ENCODE data around the gene ARHGAP45. TPM values are rescaled to one million over a fixed set of nuclear protein-coding genes. Genes with fewer than 3 reads are reported as not detected.

The ARHGAP45 gene
- total and polyA plus RNA-seq, 9 of the 15 experiments (the other 6 are each of a cell fraction or from before 2014, with no cell fraction given), result 0.08 to 22.1 (median 4.2) TPM

DNA sequence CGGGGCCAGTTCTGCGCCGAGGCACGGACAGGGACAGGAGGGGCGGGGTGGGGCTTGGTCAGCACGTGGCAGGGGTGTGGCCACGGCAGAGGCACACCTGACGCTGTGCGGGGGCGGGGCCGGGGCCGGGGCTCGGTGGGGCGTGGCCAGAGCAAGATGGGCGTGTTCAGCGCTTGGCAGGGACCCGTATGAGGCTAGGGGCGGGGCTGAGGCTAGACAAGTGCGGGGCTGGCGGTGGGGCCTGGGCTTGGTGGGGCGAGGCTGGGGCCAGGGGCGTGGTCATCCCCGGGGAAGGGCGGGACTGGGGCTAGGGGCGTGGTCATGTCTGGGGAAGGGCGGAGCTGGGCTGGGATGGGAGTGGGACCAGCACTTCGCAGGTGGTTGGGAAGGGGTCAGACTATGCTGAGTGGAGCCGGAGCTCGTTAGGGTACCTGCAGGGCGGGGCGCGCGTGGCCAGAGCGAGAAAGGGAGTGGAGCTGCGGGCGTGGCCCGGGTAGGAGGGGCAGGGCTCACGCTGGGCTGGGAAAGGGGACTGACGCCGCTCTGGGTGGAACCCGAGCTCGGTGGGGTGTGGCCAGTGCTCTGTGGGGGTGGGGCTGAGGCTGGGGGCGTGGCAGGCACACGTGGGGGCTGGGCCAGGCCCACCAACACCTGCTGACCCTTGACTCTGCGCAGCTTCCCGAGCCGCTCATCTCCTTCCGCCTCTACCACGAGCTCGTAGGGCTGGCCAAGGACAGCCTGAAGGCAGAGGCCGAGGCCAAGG, 15.4 kb downstream of the ARHGAP45 start (continued):
- TF ChIP-seq, protein P1, sequence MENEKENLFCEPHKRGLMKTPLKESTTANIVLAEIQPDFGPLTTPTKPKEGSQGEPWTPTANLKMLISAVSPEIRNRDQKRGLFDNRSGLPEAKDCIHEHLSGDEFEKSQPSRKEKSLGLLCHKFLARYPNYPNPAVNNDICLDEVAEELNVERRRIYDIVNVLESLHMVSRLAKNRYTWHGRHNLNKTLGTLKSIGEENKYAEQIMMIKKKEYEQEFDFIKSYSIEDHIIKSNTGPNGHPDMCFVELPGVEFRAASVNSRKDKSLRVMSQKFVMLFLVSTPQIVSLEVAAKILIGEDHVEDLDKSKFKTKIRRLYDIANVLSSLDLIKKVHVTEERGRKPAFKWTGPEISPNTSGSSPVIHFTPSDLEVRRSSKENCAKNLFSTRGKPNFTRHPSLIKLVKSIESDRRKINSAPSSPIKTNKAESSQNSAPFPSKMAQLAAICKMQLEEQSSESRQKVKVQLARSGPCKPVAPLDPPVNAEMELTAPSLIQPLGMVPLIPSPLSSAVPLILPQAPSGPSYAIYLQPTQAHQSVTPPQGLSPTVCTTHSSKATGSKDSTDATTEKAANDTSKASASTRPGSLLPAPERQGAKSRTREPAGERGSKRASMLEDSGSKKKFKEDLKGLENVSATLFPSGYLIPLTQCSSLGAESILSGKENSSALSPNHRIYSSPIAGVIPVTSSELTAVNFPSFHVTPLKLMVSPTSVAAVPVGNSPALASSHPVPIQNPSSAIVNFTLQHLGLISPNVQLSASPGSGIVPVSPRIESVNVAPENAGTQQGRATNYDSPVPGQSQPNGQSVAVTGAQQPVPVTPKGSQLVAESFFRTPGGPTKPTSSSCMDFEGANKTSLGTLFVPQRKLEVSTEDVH (IDR thresholded peaks at IDR 0.05; ENCODE audit: low read depth, partially characterized antibody), result no peak
- TF ChIP-seq, protein P2, sequence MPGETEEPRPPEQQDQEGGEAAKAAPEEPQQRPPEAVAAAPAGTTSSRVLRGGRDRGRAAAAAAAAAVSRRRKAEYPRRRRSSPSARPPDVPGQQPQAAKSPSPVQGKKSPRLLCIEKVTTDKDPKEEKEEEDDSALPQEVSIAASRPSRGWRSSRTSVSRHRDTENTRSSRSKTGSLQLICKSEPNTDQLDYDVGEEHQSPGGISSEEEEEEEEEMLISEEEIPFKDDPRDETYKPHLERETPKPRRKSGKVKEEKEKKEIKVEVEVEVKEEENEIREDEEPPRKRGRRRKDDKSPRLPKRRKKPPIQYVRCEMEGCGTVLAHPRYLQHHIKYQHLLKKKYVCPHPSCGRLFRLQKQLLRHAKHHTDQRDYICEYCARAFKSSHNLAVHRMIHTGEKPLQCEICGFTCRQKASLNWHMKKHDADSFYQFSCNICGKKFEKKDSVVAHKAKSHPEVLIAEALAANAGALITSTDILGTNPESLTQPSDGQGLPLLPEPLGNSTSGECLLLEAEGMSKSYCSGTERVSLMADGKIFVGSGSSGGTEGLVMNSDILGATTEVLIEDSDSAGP (CRISPR knock-in tag; IDR thresholded peaks at IDR 0.05), result no peak
- TF ChIP-seq NBN (IDR thresholded peaks at IDR 0.05; ENCODE audit: low read depth), result no peak
- TF ChIP-seq ZNF445 (CRISPR knock-in tag; IDR thresholded peaks at IDR 0.05; ENCODE audit: low read depth), result no peak
- no peak for TF ChIP-seq FOSL1 (tag; conservative IDR thresholded peaks at IDR 0.05)
- TF ChIP-seq SAFB (IDR thresholded peaks at IDR 0.05; ENCODE audit: borderline replicate concordance, low read depth, low read length), result no peak
- TF ChIP-seq THRAP3 (IDR thresholded peaks at IDR 0.05; ENCODE audit: borderline replicate concordance), result no peak
- TF ChIP-seq GABPA (tag; conservative IDR thresholded peaks at IDR 0.05; ENCODE audit: low read depth), result no peak
- TF ChIP-seq, protein P3, sequence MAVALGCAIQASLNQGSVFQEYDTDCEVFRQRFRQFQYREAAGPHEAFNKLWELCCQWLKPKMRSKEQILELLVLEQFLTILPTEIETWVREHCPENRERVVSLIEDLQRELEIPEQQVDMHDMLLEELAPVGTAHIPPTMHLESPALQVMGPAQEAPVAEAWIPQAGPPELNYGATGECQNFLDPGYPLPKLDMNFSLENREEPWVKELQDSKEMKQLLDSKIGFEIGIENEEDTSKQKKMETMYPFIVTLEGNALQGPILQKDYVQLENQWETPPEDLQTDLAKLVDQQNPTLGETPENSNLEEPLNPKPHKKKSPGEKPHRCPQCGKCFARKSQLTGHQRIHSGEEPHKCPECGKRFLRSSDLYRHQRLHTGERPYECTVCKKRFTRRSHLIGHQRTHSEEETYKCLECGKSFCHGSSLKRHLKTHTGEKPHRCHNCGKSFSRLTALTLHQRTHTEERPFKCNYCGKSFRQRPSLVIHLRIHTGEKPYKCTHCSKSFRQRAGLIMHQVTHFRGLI (CRISPR knock-in tag; IDR thresholded peaks at IDR 0.05), result no peak
- TF ChIP-seq, protein P4, sequence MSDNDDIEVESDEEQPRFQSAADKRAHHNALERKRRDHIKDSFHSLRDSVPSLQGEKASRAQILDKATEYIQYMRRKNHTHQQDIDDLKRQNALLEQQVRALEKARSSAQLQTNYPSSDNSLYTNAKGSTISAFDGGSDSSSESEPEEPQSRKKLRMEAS (CRISPR knock-in tag; IDR thresholded peaks at IDR 0.05), result peak; percentile 92
- no peak for TF ChIP-seq SMARCC2 (IDR thresholded peaks at IDR 0.05; ENCODE audit: low read depth)
- TF ChIP-seq, protein P5, sequence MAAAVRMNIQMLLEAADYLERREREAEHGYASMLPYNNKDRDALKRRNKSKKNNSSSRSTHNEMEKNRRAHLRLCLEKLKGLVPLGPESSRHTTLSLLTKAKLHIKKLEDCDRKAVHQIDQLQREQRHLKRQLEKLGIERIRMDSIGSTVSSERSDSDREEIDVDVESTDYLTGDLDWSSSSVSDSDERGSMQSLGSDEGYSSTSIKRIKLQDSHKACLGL (CRISPR knock-in tag; IDR thresholded peaks at IDR 0.05; ENCODE audit: borderline replicate concordance, poor library complexity, severe bottlenecking), result peak; percentile 77
- TF ChIP-seq, protein P6, sequence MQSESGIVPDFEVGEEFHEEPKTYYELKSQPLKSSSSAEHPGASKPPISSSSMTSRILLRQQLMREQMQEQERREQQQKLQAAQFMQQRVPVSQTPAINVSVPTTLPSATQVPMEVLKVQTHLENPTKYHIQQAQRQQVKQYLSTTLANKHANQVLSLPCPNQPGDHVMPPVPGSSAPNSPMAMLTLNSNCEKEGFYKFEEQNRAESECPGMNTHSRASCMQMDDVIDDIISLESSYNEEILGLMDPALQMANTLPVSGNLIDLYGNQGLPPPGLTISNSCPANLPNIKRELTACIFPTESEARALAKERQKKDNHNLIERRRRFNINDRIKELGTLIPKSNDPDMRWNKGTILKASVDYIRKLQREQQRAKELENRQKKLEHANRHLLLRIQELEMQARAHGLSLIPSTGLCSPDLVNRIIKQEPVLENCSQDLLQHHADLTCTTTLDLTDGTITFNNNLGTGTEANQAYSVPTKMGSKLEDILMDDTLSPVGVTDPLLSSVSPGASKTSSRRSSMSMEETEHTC (IDR thresholded peaks at IDR 0.05), result 0 out of 2 replicates have a peak, but pooled peaks have one; percentile 32
